ENCODE data around the gene HMCN2.

HMCN2 gene

GRCh38 chr9:130325921-130326320 lies 60.4 kb downstream of the HMCN2 start:
- no peak overlapping the region for H3K9ac ChIP-seq (ENCODE audit: low read length)
- peaks cover 16% of the 10 kb centered on the region; the same call in 1 of the 2 replicates for H3K4me1 ChIP-seq (ENCODE audit: control insufficient read depth, insufficient read depth, low read length)
- H3K27ac ChIP-seq (ENCODE audit: low read depth, low read length) = no peak overlapping the region
- H3K4me3 ChIP-seq (ENCODE audit: low read depth, low read length) = no peak overlapping the region
- no peaks in the 10 kb centered on the region for H3K9me3 ChIP-seq (ENCODE audit: control insufficient read depth, insufficient read depth, low read depth, low read length)
- no peaks in the 10 kb centered on the region; the same call in 1 of the 2 replicates for H3K27me3 ChIP-seq (ENCODE audit: control insufficient read depth, insufficient read depth, low read length)
- no peaks in the 10 kb centered on the region for H3K36me3 ChIP-seq (ENCODE audit: control insufficient read depth, insufficient read depth, low read length)

DNA sequence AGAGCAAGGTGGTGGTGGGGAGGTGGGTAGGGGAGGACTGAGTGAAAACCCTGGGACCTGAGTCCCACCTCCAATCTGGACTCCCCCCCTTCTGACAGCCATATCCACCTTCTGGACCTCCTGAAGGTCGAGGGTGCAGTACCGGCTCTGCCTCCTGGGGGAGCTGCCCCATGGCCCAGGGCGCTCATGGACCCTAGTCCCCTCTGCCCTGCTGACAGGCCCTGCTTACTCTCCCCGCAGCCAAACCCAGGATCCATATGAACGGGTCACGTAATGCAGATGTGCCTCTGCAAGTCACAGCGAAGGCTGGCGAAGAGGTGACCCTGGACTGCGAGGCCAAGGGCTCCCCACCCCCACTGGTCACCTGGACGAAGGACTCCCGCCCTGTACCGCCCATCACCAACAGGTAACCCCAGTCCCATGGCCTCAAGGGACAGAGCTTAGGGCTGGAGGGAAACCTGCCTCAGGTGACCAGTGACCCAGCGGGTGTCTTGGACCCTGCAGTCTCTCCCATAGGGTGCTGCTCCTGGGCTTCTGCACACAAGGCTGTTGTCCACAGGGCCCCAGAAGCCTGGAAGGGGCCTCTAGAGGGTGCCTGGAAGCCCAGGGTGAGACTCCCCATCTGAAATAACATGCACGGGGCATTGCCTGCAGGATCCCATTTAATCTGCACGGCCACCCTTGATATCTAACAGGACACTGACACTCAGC lies 61.7 kb downstream of the HMCN2 start:
- Histone ChIP-seq H3K4me1 (ENCODE audit: control insufficient read depth, insufficient read depth, low read length) (peaks cover 16% of the 10 kb centered on the region; the same call in 1 of the 2 replicates), H3K27ac (ENCODE audit: low read depth, low read length) (no peak overlapping the region), H3K4me3 (ENCODE audit: low read depth, low read length) (no peak overlapping the region), H3K9ac (ENCODE audit: low read length) (no peak overlapping the region), H3K36me3 (ENCODE audit: control insufficient read depth, insufficient read depth, low read length) (no peaks in the 10 kb centered on the region), H3K9me3 (ENCODE audit: control insufficient read depth, insufficient read depth, low read depth, low read length) (no peaks in the 10 kb centered on the region), H3K27me3 (ENCODE audit: control insufficient read depth, insufficient read depth, low read length) (no peaks in the 10 kb centered on the region)

DNA sequence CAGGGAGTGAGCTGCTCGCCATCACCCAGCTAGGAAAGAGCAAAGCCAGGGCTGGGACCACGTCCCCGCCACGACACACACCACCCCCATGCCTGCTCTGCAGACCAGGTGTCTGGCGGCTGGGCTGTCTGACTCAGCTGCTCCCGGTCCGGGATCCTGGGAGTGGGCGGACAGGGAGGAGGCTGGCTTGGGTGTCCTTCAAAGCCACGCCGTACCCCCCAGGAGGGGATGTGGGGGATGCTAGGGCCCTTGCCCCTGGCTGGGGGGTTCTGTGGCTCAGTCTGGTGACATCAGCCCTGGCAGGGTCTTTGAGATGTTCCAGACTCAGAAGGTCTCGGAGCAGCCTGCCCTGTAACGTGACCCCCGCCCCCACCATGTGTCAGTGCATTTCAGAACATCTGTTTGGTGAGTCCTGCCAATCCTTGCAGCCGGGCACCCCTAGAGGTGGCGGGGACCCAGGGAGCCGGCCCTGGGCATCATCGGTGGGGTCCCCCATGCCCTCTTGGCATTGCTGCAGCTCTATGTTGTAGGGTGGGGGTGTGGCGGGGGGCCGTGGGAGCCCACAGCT lies 62.3 kb downstream of the HMCN2 start:
- Histone ChIP-seq H3K36me3 (ENCODE audit: control insufficient read depth, insufficient read depth, low read length) (no peaks in the 10 kb centered on the region), H3K27ac (ENCODE audit: low read depth, low read length) (no peak overlapping the region), H3K9me3 (ENCODE audit: control insufficient read depth, insufficient read depth, low read depth, low read length) (no peaks in the 10 kb centered on the region), H3K9ac (ENCODE audit: low read length) (no peak overlapping the region), H3K4me1 (ENCODE audit: control insufficient read depth, insufficient read depth, low read length) (peaks cover 16% of the 10 kb centered on the region; the same call in 1 of the 2 replicates), H3K27me3 (ENCODE audit: control insufficient read depth, insufficient read depth, low read length) (no peaks in the 10 kb centered on the region), H3K4me3 (ENCODE audit: low read depth, low read length) (no peak overlapping the region)

DNA sequence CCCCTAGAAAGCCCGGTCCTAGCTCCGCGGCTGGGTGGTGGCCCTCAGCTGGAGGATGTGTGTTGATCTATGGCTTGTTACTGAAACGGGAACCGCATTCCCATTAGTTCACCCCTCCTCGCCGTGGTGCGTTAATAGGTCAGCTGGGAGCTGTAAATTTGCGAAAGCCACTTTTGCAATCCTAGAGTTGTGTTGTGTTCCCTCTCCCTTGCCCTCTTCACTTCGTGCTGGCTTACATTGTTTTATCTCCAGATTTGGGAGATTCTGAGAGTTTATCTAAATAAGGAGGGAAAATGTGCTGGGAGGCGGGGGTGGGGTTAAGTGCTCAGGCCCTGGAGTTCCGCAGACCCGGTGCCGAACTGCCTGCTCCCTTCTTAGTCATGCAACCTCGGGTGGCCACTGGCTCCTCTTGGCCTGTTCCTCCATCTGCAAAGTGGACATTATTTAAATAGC lies 62.8 kb downstream of the HMCN2 start:
- Histone ChIP-seq H3K4me3 (ENCODE audit: low read depth, low read length) (no peak overlapping the region), H3K27ac (ENCODE audit: low read depth, low read length) (no peak overlapping the region), H3K9ac (ENCODE audit: low read length) (no peak overlapping the region), H3K9me3 (ENCODE audit: control insufficient read depth, insufficient read depth, low read depth, low read length) (no peaks in the 10 kb centered on the region), H3K36me3 (ENCODE audit: control insufficient read depth, insufficient read depth, low read length) (no peaks in the 10 kb centered on the region), H3K4me1 (ENCODE audit: control insufficient read depth, insufficient read depth, low read length) (peaks cover 20% of the 10 kb centered on the region; the same call in 1 of the 2 replicates), H3K27me3 (ENCODE audit: control insufficient read depth, insufficient read depth, low read length) (no peaks in the 10 kb centered on the region)

DNA sequence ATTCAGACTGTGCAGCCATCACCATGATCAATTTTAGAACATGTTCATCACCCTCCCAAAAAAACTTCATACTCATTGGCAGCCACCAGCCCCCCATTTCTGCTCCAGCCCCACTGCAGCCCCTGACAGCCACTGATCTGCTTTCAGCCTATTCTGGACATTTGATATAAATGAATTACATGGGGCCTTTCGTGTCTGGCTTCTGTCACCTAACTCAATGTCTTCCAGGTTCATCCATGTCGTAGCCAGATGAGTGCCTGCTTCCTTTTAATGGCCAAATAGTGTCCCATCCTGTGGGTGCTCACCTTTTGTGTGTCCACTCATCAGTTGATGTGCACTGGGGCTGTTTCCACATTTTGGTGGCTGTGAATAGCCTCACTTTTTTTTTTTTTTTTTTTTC lies 63.5 kb downstream of the HMCN2 start:
- Histone ChIP-seq H3K4me1 (ENCODE audit: control insufficient read depth, insufficient read depth, low read length) (peaks cover 20% of the 10 kb centered on the region; the same call in 1 of the 2 replicates), H3K4me3 (ENCODE audit: low read depth, low read length) (no peak overlapping the region), H3K9me3 (ENCODE audit: control insufficient read depth, insufficient read depth, low read depth, low read length) (no peaks in the 10 kb centered on the region), H3K27ac (ENCODE audit: low read depth, low read length) (no peak overlapping the region), H3K9ac (ENCODE audit: low read length) (no peak overlapping the region), H3K36me3 (ENCODE audit: control insufficient read depth, insufficient read depth, low read length) (no peaks in the 10 kb centered on the region), H3K27me3 (ENCODE audit: control insufficient read depth, insufficient read depth, low read length) (no peaks in the 10 kb centered on the region)

GRCh38 chr9:130330202-130330862 lies 64.8 kb downstream of the HMCN2 start:
- Histone ChIP-seq H3K4me1 (ENCODE audit: control insufficient read depth, insufficient read depth, low read length) (peaks cover 20% of the 10 kb centered on the region; the same call in 1 of the 2 replicates), H3K27ac (ENCODE audit: low read depth, low read length) (no peak overlapping the region), H3K9ac (ENCODE audit: low read length) (no peak overlapping the region), H3K9me3 (ENCODE audit: control insufficient read depth, insufficient read depth, low read depth, low read length) (no peaks in the 10 kb centered on the region), H3K27me3 (ENCODE audit: control insufficient read depth, insufficient read depth, low read length) (no peaks in the 10 kb centered on the region), H3K36me3 (ENCODE audit: control insufficient read depth, insufficient read depth, low read length) (no peaks in the 10 kb centered on the region), H3K4me3 (ENCODE audit: low read depth, low read length) (no peak overlapping the region)

DNA sequence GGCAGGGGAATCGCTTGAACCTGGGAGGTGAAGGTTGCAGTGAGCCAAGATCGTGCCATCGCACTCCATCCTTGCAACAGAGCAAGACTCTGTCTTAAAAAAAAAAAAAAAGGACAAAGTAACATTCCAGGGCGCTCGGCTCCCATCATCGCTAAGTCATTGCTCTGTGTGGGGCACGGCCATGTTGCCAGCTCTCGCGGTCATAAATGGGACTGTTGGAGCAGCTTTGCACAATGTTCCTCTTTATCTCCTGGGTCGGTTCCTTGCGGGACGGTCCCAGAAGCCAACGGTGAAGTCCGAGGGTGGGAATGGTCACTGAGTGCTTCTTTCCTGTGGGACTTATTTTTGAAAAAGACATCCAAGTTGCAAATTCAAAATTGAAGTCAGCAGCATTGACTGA lies 65.5 kb downstream of the HMCN2 start:
- no peaks in the 10 kb centered on the region for H3K9me3 ChIP-seq (ENCODE audit: control insufficient read depth, insufficient read depth, low read depth, low read length)
- no peak overlapping the region for H3K9ac ChIP-seq (ENCODE audit: low read length)
- H3K36me3 ChIP-seq (ENCODE audit: control insufficient read depth, insufficient read depth, low read length) = no peaks in the 10 kb centered on the region
- peaks cover 20% of the 10 kb centered on the region; the same call in 1 of the 2 replicates for H3K4me1 ChIP-seq (ENCODE audit: control insufficient read depth, insufficient read depth, low read length)
- H3K27me3 ChIP-seq (ENCODE audit: control insufficient read depth, insufficient read depth, low read length) = no peaks in the 10 kb centered on the region
- no peak overlapping the region for H3K4me3 ChIP-seq (ENCODE audit: low read depth, low read length)
- no peak overlapping the region for H3K27ac ChIP-seq (ENCODE audit: low read depth, low read length)

- Histone ChIP-seq H3K4me3 (ENCODE audit: low read depth, low read length) (no peak overlapping the region), H3K27me3 (ENCODE audit: control insufficient read depth, insufficient read depth, low read length) (no peaks in the 10 kb centered on the region), H3K27ac (ENCODE audit: low read depth, low read length) (no peak overlapping the region), H3K4me1 (ENCODE audit: control insufficient read depth, insufficient read depth, low read length) (peaks cover 20% of the 10 kb centered on the region; the same call in 1 of the 2 replicates), H3K36me3 (ENCODE audit: control insufficient read depth, insufficient read depth, low read length) (no peaks in the 10 kb centered on the region), H3K9ac (ENCODE audit: low read length) (no peak overlapping the region), H3K9me3 (ENCODE audit: control insufficient read depth, insufficient read depth, low read depth, low read length) (no peaks in the 10 kb centered on the region)
Measured at GRCh38 chr9:130331573-130331972, 66.0 kb downstream of the HMCN2 start.

DNA sequence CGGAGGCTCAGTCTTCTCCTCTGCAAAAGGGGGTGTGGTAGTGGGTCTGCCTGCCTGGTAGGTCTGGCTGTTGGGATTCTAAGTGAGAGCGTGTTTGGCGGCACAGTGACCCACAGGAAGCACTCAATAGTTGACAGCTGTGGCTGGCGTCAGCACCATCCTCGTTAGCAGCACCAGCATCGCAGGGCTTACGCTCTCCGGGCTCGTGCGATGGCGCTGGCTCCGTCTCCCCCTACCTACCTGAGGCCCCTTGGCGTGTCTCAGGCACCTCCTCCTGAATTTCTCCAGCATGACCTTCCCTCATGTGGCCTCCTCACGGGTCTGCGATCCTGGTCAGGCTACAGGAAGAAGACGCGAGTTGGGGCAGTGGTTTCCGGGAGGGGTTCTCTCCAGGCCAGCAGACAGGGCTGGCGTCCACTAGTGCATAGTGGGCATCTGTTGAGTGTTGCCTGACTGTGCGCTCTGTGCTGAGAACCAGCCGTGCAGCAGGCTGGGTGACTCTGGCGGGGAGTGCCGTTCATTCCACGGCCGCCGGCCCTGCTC lies 66.9 kb downstream of the HMCN2 start:
- Histone ChIP-seq H3K9ac (ENCODE audit: low read length) (no peak overlapping the region), H3K27ac (ENCODE audit: low read depth, low read length) (no peak overlapping the region), H3K27me3 (ENCODE audit: control insufficient read depth, insufficient read depth, low read length) (no peaks in the 10 kb centered on the region), H3K4me3 (ENCODE audit: low read depth, low read length) (no peak overlapping the region), H3K4me1 (ENCODE audit: control insufficient read depth, insufficient read depth, low read length) (peaks cover 17% of the 10 kb centered on the region; the same call in 1 of the 2 replicates), H3K36me3 (ENCODE audit: control insufficient read depth, insufficient read depth, low read length) (no peaks in the 10 kb centered on the region), H3K9me3 (ENCODE audit: control insufficient read depth, insufficient read depth, low read depth, low read length) (no peaks in the 10 kb centered on the region)

DNA sequence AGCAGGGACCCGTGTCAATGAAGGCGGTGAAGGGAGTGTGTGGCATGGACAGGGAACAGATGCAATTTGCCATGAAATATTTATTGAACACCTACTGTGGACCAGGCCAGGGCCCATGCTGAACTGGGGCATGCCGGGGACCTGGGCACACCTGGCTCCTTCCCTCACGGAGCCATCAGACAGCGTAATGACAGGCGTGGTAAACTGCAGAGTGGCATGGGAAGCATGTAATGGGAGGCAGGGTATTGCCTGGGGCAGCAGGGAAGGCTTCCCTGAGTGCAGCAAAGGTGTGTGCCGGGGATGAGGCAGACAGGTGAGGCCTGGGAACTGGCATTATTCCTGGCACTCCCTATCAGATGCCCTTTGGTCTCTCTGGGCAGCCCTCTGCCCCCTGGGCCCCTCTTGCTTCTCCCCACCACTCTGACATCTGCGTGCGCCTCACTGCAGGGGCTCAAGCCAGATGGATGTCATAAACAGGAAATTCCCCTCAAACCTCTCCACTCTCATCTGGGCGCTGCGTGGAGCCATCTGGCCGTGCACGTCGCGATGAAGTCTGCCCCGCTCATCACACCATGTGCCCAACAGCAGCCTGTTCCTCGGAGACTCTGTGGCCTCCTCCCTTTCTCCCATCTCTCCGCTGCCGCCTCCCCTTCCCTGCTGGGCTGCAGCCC lies 67.6 kb downstream of the HMCN2 start:
- no peaks in the 10 kb centered on the region for H3K9me3 ChIP-seq (ENCODE audit: control insufficient read depth, insufficient read depth, low read depth, low read length)
- H3K36me3 ChIP-seq (ENCODE audit: control insufficient read depth, insufficient read depth, low read length) = no peaks in the 10 kb centered on the region
- no peak overlapping the region for H3K9ac ChIP-seq (ENCODE audit: low read length)
- H3K27me3 ChIP-seq (ENCODE audit: control insufficient read depth, insufficient read depth, low read length) = no peaks in the 10 kb centered on the region
- H3K27ac ChIP-seq (ENCODE audit: low read depth, low read length) = no peak overlapping the region
- no peak overlapping the region for H3K4me3 ChIP-seq (ENCODE audit: low read depth, low read length)
- peaks cover 10% of the 10 kb centered on the region; the same call in 1 of the 2 replicates for H3K4me1 ChIP-seq (ENCODE audit: control insufficient read depth, insufficient read depth, low read length)

All from HUES6 (cell line).